ENCODE data around the gene COBL. TPM values are rescaled to one million over a fixed set of nuclear protein-coding genes. Genes with fewer than 3 reads are reported as not detected.

COBL gene
- total RNA-seq, 3 donors from 2014 or later, result 2.2 to 37.3 (median 16.1) TPM

DNA sequence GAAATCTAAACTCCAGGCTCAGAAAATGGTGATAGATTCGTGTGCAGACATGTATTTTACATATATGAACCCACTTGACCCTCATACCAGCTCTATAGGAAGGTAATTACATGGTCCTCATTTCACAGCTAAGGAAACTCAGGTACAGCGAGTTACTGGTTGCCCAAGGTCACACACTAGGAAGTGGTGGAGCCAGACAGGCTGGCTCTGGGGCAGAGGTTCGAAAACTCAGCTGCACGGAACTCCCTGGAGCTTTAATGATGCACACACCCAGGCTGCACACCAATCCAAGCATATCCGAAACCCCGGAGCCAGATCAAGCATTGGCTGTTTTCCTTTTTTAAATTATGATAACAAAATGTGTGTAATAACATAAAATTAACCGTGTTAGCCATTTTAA, 172.4 kb downstream of the COBL start:
- H3K27me3 ChIP-seq, result no peaks in the 10 kb centered on the region
- intact Hi-C loops (cut with DNase I; ENCODE audit: low total_unique reads), result loop anchor here (10.0 kb wide), 1 partner anchor 69 kb away; no protein-coding TSS in a partner anchor
- H3K27ac ChIP-seq, result peak overlapping the region in 1 of 2 donors; percentile 5
- H3K36me3 ChIP-seq, result no peaks in the 10 kb centered on the region
- no peak for TF ChIP-seq POLR2A (IDR thresholded peaks at IDR 0.05)
- TF ChIP-seq, protein P1, sequence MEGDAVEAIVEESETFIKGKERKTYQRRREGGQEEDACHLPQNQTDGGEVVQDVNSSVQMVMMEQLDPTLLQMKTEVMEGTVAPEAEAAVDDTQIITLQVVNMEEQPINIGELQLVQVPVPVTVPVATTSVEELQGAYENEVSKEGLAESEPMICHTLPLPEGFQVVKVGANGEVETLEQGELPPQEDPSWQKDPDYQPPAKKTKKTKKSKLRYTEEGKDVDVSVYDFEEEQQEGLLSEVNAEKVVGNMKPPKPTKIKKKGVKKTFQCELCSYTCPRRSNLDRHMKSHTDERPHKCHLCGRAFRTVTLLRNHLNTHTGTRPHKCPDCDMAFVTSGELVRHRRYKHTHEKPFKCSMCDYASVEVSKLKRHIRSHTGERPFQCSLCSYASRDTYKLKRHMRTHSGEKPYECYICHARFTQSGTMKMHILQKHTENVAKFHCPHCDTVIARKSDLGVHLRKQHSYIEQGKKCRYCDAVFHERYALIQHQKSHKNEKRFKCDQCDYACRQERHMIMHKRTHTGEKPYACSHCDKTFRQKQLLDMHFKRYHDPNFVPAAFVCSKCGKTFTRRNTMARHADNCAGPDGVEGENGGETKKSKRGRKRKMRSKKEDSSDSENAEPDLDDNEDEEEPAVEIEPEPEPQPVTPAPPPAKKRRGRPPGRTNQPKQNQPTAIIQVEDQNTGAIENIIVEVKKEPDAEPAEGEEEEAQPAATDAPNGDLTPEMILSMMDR (IDR thresholded peaks at IDR 0.05), result no peak
- no peak for TF ChIP-seq POLR2AphosphoS5 (IDR thresholded peaks at IDR 0.05)
- H3K4me3 ChIP-seq, result no peak overlapping the region
- no peaks in the 10 kb centered on the region for H3K4me1 ChIP-seq
- peaks cover 11 to 16% of the 10 kb centered on the region in 2 donors for H3K9me3 ChIP-seq
- DNase-seq (ENCODE audit: low spot score in 2 of 2), result no peak

DNA sequence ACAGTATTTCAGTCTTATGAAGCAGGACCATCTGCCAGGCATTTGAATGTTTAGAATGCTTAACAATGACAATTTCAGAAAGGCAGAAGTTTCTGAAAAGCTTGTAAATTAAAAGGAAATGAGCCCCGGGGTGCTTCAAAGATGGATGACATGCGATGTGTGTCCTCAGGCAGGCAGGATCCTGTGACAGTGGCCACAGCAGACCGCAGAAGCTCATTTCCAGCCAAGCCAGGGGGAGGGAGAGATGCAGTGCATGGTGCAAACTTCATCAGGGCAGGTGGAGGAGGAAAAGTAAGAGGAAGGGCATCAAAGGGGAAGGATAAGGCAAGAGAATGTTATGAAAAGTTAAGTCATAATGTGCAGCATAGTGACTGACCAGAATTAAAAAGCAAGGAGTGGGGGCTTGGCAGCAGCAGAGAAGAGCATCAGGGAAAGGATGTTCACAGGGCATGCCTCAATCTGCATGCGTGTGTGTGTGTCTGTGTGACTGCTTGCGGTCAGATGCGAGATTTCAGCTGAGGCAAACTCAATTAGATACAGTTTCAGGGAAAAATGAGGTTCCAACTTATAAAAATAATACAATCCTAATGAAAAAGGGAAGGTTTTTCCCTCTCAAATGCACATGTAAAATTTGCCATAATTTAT, 173.7 kb downstream of the COBL start:
- no peaks in the 10 kb centered on the region for H3K27me3 ChIP-seq
- intact Hi-C loops (cut with DNase I; ENCODE audit: low total_unique reads), result loop anchor here (10.0 kb wide), 1 partner anchor 68 kb away; no protein-coding TSS in a partner anchor
- TF ChIP-seq POLR2A (IDR thresholded peaks at IDR 0.05), result no peak

DNA sequence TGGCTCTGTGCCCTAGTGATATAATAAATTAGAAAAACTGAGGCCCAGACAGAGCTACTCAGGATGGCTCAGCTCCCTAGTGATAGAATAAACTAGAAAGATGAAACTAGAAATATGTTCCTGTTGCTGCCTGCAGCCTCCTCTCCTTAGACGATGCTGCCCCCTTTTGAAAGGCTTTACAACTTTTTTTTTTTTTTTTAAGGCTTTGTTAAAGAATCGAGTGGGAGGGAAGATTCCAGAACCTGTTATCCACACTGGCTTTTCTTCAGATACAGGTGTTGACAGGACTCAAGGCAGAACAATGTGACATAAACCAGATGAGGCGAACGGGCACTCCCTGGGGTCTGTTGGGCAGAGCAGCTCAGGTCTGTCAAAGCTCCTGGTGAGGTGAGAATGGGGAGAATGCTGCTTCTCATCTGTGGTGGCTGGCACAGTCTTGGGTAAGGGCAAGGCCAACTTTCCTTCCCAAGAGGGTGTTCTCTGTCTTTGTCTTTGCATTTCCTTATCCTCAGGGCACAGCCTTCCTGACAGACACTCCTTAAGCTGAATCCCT, 175.1 kb downstream of the COBL start:
- TF ChIP-seq POLR2AphosphoS5 (IDR thresholded peaks at IDR 0.05) (no peak), POLR2A (IDR thresholded peaks at IDR 0.05) (no peak)
- TF ChIP-seq, protein P1 (IDR thresholded peaks at IDR 0.05), result peak in 2 of 3 donors; percentile 37 to 43
- no peaks in the 10 kb centered on the region for H3K4me1 ChIP-seq
- intact Hi-C loops (cut with DNase I; ENCODE audit: low total_unique reads), result loop anchor here (10.0 kb wide), 1 partner anchor 67 kb away; no protein-coding TSS in a partner anchor
- no peaks in the 10 kb centered on the region for H3K9me3 ChIP-seq
- H3K27me3 ChIP-seq, result no peaks in the 10 kb centered on the region
- no peaks in the 10 kb centered on the region for H3K36me3 ChIP-seq
- H3K27ac ChIP-seq, result peak overlapping the region; percentile 64 to 77
- no peak for DNase-seq (ENCODE audit: low spot score in 2 of 2)
- no peak overlapping the region for H3K4me3 ChIP-seq

More for the DNA sequence above, 173.7 kb downstream of the COBL start:
- no peaks in the 10 kb centered on the region for H3K36me3 ChIP-seq
- DNase-seq (ENCODE audit: low spot score in 2 of 2), result no peak
- H3K4me3 ChIP-seq, result no peak overlapping the region
- H3K4me1 ChIP-seq, result no peaks in the 10 kb centered on the region
- peaks cover 9 to 11% of the 10 kb centered on the region in 2 donors for H3K9me3 ChIP-seq
- H3K27ac ChIP-seq, result peak overlapping the region; percentile 32 to 64

DNA sequence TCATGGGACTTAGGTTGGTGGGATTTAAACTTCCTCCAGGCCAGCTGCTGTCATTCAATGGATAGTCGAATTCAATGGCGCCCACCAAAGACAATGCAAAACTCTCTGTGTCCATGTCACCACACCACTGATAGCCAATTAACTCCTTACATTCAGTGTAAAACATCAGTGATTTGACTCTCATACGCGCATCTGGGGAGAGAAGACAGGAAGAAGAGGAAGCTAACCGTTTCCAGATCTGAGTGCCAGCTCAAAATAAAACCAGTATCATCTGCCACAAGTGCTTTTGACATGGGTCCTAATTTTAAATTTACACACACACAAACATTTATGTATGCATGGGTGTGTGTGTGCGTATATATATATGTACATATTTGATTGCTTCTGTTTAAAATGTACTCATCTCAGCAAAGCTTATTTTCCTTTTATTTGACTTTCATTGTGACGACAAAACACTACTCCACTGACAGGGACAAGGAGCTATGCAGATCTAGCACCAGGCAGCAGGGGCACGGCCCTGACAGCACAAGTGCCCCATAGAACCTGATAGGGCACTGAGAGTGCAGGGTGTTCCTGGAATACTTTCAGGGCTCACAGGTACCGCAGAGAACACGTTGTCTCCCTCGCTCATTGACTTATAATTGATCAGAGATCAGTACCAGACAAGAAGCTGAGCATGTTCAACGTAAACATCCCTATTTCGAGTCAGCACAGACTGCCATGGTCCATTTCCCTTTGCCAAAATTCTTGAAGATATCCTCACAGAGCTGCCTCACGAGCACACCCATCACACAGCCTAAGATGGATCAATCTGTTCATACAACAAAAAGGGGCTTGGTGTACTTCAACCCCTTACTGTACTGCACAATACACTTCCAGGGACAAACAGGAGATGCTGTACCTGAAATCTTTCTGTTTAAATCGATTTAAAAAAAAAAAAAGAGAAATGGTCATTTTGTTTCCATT, 176.1 kb downstream of the COBL start:
- H3K9me3 ChIP-seq, result no peaks in the 10 kb centered on the region
- H3K4me3 ChIP-seq, result no peak overlapping the region
- no peaks in the 10 kb centered on the region for H3K36me3 ChIP-seq
- TF ChIP-seq, protein P1 (IDR thresholded peaks at IDR 0.05), result no peak
- TF ChIP-seq POLR2AphosphoS5 (IDR thresholded peaks at IDR 0.05) (no peak), POLR2A (IDR thresholded peaks at IDR 0.05) (no peak)
- no peaks in the 10 kb centered on the region for H3K27me3 ChIP-seq
- H3K27ac ChIP-seq, result peak overlapping the region; percentile 10 to 64
- no peak for DNase-seq (ENCODE audit: low spot score in 2 of 2)
- H3K4me1 ChIP-seq, result no peaks in the 10 kb centered on the region
- intact Hi-C loops (cut with DNase I; ENCODE audit: low total_unique reads), result loop anchor here (10.0 kb wide), 1 partner anchor 66 kb away; no protein-coding TSS in a partner anchor

DNA sequence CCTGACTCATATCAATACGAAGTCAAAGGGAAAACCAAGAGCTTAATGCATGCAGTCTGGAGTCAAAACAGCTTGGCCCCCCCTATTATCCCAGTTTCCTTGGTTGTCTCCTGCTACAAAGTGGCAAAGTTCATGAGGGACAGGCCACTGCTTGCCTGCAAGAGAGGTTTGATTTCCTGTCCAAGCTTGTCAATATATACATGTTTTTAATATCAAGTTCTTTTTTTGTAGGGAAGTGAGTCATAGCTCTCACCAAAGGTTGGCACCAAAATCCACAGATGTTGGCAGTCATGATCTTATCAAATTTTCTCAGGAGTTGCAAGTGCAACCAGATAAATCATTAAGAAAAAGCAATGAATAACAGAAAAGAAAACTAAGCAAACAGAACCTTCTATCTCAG, 176.8 kb downstream of the COBL start:
- DNase-seq (ENCODE audit: low spot score in 2 of 2), result no peak
- TF ChIP-seq POLR2A (IDR thresholded peaks at IDR 0.05) (no peak), POLR2AphosphoS5 (IDR thresholded peaks at IDR 0.05) (no peak)
- Histone ChIP-seq H3K9me3 (no peaks in the 10 kb centered on the region), H3K27me3 (no peaks in the 10 kb centered on the region), H3K4me1 (no peaks in the 10 kb centered on the region), H3K27ac (peak overlapping the region; percentile 27 to 34), H3K36me3 (no peaks in the 10 kb centered on the region), H3K4me3 (no peak overlapping the region)
- intact Hi-C loops (cut with DNase I; ENCODE audit: low total_unique reads), result loop anchor here (10.0 kb wide), 1 partner anchor 65 kb away; no protein-coding TSS in a partner anchor
